Inferior parietal cortex (tissue), 1 donor: ENCODE data around the gene BPI.
"Not testable (repeated sequence)": the region's sequence is repeated elsewhere in the genome, so short reads cannot be mapped to it uniquely, and the experiment has no call there.

Experiments used
- DNase-seq: peaks from one replicate; pipeline ENCODE4 v3.0.0-alpha.2; 2016; ENCODE audit errors: extremely low spot score

The BPI gene

GRCh38 chr20:38336726-38337125 is 32.8 kb downstream of the BPI start:
- no peak for DNase-seq

- peak; percentile 23 for DNase-seq
These were observed 33.7 kb downstream of the BPI start for GRCh38 chr20:38337561-38338140.

- DNase-seq = no peak
These were observed 35.0 kb downstream of the BPI start for GRCh38 chr20:38338849-38339520.

DNA sequence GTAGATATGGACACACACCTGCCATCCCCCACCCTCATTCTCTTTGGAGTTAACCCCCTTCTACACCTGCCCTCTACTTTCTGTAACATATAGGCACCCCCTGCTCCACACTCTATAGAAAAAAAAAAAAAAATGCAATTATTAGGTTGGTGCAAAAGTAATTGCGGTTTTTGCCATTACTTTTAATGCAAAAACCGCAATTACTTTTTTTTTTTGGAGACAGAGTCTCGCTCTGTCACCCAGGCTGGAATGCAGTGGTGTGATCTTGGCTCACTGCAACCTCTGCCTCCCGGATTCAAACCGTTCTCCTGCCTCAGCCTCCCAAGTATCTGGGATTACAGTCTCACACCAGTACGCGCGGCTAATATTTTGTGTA is 35.6 kb downstream of the BPI start:
- not testable (repeated sequence) for DNase-seq

DNA sequence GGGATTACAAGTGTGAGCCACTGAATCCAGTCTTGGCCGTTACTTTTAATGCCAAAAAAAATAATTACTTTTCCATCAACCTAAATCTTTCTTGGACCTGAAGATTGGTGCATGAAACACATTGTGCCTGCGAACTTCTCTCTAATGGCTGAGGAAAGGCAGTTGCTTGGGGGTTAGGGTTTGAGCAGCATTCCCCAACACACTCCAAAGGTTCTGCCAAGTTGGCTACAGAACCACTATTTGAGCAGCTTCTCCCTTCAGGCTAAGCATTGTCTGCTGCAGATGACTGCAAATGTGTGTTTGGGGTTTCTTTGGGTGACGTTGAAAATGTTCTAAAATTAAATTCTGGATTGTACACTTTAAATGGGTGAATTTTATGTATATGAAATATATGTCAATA is 36.0 kb downstream of the BPI start:
- DNase-seq = no peak

DNA sequence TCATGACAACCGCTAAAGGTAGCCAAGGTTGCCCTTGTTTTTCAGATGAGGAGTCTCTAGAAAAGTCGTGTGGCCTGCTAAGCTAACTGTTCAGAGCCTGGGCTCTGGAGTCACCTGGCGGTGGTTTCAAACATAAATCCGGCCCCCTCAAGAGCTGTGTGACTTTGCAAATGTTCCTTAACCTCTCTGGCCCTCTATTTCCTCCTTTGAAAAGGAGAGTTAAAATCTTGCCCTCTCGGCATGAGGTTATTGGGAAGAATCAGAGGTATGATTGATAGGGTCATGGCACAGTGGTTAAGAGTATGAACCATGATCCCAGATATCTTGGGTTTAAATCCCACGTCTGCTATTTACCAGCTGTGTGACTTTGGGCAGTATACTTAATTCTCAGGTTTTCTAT is 36.7 kb downstream of the BPI start:
- DNase-seq = no peak

DNA sequence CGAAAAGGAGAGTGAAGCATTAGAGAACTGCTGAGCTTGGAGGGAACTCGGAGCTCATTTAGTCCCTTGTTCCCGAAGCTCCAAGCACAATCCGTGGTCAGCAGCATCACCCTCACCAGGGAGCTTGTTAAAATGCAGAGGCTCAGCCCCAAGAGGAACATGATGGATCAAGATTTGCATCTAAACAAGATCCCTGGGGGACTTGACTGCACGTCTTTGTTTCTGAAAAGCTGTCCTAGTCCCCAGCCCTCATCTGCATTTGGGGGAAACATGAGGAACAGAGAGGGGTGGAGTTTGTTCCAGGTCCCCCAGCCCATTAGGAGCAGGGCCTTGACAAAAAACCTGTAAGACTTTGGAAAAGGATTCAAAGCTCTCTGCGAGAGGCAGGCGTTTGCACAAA is 38.3 kb downstream of the BPI start:
- no peak for DNase-seq

DNA sequence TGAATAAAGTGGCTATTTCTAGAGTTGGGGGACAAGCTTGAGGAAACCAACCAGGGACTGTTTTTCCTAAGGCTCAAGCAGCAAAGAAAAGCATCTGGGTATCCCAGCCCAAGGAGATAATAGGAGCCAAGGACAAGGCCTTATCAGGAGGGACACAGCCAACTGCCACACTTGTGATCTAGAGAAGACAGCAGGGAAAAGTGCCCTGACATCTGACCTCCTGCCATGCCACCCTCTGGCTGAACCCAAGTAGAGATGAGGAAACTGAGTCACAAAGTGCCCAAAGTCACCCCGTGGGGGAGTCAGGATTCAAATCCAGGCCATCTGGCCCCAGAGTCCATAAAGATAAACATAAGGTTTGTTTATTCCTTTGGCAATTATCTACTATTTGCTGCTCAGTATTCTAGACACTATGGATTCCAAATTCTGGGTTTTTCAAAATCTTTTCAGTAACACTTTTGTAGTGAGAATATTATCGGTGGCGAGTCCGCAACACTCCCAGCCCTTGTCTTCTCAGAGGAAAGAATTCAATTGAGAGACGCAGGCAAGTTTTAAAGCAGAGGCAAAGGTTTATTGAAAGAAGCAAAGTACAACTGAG is 38.9 kb downstream of the BPI start:
- DNase-seq = no peak

GRCh38 chr20:38343311-38344106 is 39.6 kb downstream of the BPI start:
- no peak for DNase-seq

DNA sequence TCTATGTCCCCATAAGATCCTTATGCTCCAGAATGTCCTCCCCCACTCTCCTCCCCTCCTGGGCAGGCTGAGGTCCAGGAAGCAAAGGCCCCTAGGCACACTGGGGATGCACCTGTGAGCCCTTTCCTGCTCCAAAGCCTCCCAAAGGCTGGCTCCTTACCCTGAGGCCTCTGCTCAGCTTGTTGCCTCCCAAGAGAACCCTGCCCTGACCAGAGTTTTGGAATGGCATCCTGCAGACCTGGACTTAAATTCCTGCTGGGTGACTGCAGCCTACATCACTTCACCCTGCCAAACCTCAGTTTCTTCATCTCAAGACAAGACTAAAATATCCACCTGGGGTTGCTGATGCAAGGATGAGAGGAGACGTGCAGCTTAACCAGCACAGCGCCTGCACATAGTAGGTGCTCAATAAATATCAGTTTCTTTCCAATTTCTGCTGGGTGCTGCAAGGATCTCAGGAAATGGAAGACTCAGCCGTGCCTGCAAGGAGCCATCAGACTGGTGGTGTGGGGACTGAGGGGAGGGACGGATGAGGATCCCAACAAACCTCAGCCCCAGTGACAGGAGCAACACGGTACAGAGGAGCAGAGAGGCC is 40.2 kb downstream of the BPI start:
- DNase-seq = no peak

- no peak for DNase-seq
These were observed 41.7 kb downstream of the BPI start for GRCh38 chr20:38345643-38346042.

GRCh38 chr20:38346247-38346651 is 42.3 kb downstream of the BPI start, which contains the start of gene LBP:
TSS of gene LBP (plus strand) at chr20:38346482. CDS start at chr20:38346517, 35 bp downstream.
- no peak for DNase-seq

DNA sequence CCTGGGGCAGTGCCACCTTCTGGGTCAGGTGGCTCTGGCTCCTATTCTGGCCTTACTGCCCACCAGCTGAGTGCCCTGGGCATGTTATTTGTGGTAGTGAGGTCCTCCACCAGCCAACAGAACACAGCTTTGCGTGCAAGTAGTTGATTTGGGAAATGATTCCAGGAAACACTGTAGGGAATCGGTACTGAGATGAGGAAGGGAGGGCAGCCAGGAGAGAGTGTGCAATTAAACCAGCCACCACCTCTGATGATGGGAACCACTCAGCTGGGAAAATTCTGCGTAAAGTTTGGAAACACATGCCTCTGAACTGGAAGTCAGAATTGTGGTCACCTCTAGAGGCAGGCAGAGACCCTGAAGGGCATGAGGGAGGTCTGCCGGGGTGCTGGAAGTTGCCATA is 42.8 kb downstream of the BPI start:
- no peak for DNase-seq

GRCh38 chr20:38349856-38350255 is 45.9 kb downstream of the BPI start:
- no peak for DNase-seq

- no peak for DNase-seq
These were observed 47.2 kb downstream of the BPI start for GRCh38 chr20:38350879-38351775.

GRCh38 chr20:38353316-38353715 is 49.4 kb downstream of the BPI start:
- no peak for DNase-seq

DNA sequence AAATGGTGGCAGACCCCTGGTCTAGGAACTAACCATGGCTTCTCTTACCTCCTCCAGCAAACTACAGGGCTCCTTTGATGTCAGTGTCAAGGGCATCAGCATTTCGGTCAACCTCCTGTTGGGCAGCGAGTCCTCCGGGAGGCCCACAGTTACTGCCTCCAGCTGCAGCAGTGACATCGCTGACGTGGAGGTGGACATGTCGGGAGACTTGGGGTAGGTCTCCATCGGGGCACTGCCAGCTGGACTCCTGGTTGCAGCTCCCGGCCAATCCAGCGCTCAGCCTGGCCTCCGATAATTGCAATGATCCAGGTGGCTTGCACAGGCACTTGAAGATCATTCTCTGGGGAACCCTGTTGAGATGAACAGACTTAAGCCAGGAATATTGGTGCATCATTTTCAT is 50.3 kb downstream of the BPI start:
- no peak for DNase-seq

GRCh38 chr20:38355161-38356012 is 51.4 kb downstream of the BPI start:
- DNase-seq = peak; percentile 36

- DNase-seq = no peak
These were observed 53.8 kb downstream of the BPI start for GRCh38 chr20:38357653-38358207.

- DNase-seq = no peak
These were observed 54.6 kb downstream of the BPI start for GRCh38 chr20:38358556-38358955.
